ENCODE measurements around the gene LCP1. TPM values are rescaled to one million over a fixed set of nuclear protein-coding genes. Genes with fewer than 3 reads are reported as not detected.

LCP1 gene
- total and polyA plus RNA-seq, 2 of the 13 experiments (the other 11 are each of a cell fraction or from before 2014, with no cell fraction given), result 1.6 TPM

DNA sequence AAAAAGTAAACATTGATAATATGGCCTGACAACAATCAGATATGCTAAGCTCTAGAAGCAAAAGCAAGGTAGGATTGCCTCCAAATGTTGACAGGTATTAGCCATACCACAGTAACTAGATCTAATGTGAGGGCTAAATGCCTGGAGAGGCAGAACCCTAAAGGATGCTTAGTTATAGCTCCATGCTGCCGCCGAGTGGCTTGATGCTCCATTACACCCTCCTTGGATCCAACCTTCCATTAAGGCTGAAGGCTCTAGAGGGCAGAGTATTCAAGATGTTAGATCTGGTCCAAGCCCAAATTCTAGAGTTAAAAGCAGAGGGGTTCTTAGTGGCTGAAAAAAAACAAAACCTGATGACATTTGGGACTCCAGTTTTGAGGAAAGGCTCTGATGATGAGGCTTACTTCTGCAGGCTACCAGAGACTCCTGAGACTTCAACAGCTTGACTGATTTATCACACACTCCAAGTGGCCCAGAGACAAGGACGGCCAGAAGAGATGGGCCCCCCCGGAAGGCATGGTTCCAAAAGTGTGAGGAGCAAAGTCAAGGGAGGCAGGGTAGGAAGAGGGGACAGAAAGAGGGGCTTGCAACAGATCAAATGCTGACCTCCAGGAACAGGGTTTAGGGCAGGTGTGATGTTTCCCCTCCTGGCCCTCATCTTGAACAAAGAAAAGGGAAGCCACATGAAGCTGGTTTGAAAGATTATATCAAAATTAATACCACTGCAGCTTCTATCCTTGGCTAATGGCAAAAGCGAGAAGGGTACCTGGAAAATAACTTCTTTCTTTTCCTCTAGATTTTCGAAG, 55.2 kb downstream of the LCP1 start:
- peak; percentile 97 for FAIRE-seq
- DNase-seq (ENCODE audit: low spot score), result peak; percentile 75
- Histone ChIP-seq H3K4me1 (ENCODE audit: insufficient read depth, low read length) (peaks cover 48% of the 10 kb centered on the region), H3K4me2 (ENCODE audit: low read depth, low read length) (no peak overlapping the region), H4K20me1 (ENCODE audit: insufficient read depth, low read length) (no peaks in the 10 kb centered on the region), H2AFZ (ENCODE audit: low read length) (no peak overlapping the region), H3K36me3 (replicated peaks in 1 of 2; ENCODE audit: control insufficient read depth in 1 of 2, insufficient read depth in 2 of 2, low read length in 2 of 2) (no peaks in the 10 kb centered on the region), H3K4me3 (replicated peaks in 1 of 3; ENCODE audit: insufficient read depth in 1 of 3, low read depth in 2 of 3, low read length in 3 of 3) (no peak overlapping the region), H3K9me3 (ENCODE audit: low read length) (no peaks in the 10 kb centered on the region), H3K27ac (ENCODE audit: extremely low read length, insufficient read depth, low read length) (no peak overlapping the region), H3K9ac (ENCODE audit: insufficient read depth, low read depth, low read length) (no peak overlapping the region), H3K27me3 (ENCODE audit: control insufficient read depth in 1 of 2, insufficient read depth in 2 of 2, low read length in 2 of 2) (no peaks in the 10 kb centered on the region), H3K79me2 (ENCODE audit: insufficient read depth, low read length) (no peaks in the 10 kb centered on the region)
- CTCF ChIA-PET (ENCODE audit: low intra/inter-chr PET ratio, low total read pairs), result interaction anchor here (0.7 to 2.4 kb wide), 6 partner anchors 17 to 320 kb away, joined by 3 to 30 read pairs (median 4); no protein-coding TSS in a partner anchor
- 64% methylated on average over 6 of the region's 6 CpGs for WGBS (ENCODE audit: low lambda C conversion rate)
- POLR2A ChIA-PET, result interaction anchor here (1.0 kb wide), 1 partner anchor 16 kb away, joined by 7 read pairs; no protein-coding TSS in a partner anchor
- in situ Hi-C loops (cut with HindIII; ENCODE audit: extremely low pct_ligation_motif_present, low pct_unique_long_range_greater_than_20kb), result loop anchor here (5.0 kb wide), 1 partner anchor 54 kb away; no protein-coding TSS in a partner anchor
- BruUV-seq (replicated peaks), result no TSS peak
- peak; percentile 97 for ATAC-seq
- intact Hi-C loops (cut with micrococcal nuclease; ENCODE audit: unreplicated experiment), result loop anchor here (1.0 to 5.0 kb wide), 6 partner anchors 16 to 319 kb away; partner anchors contain the start of gene ZC3H13
- TF ChIP-seq ZC3H13 (CRISPR knock-in tag; IDR thresholded peaks at IDR 0.05) (no peak), IRF1 (CRISPR knock-in tag; IDR thresholded peaks at IDR 0.05; ENCODE audit: low read depth) (no peak), HNRNPK (IDR thresholded peaks at IDR 0.05; ENCODE audit: low read depth, low read length, poor library complexity, severe bottlenecking) (no peak), XRCC5 (optimal IDR thresholded peaks at IDR 0.05; ENCODE audit: low read length) (peak; percentile 38), ARHGAP35 (CRISPR knock-in tag; IDR thresholded peaks at IDR 0.05; ENCODE audit: borderline replicate concordance) (no peak), PHB2 (IDR thresholded peaks at IDR 0.05; ENCODE audit: partially characterized antibody) (no peak), HOXA7 (CRISPR knock-in tag; IDR thresholded peaks at IDR 0.05) (no peak), KDM2A (CRISPR knock-in tag; IDR thresholded peaks at IDR 0.05; ENCODE audit: borderline replicate concordance, low read depth) (no peak), POGZ (CRISPR knock-in tag; IDR thresholded peaks at IDR 0.05) (no peak), GLI4 (CRISPR knock-in tag; IDR thresholded peaks at IDR 0.05; ENCODE audit: borderline replicate concordance) (no peak), RAD51 (IDR thresholded peaks at IDR 0.05; ENCODE audit: borderline replicate concordance) (no peak), MXI1 (IDR thresholded peaks at IDR 0.05; ENCODE audit: borderline replicate concordance, low read depth, low read length) (0 out of 3 replicates have a peak, but pooled peaks have one; percentile 22), BRCA1 (CRISPR knock-in tag; IDR thresholded peaks at IDR 0.05) (no peak), NR2F1 (CRISPR knock-in tag; IDR thresholded peaks at IDR 0.05) (no peak), SP5 (CRISPR knock-in tag; IDR thresholded peaks at IDR 0.05; ENCODE audit: borderline replicate concordance, low read depth) (no peak), ZSCAN12 (CRISPR knock-in tag; IDR thresholded peaks at IDR 0.05) (no peak), IKZF1 (IDR thresholded peaks at IDR 0.05) (no peak), MXD3 (CRISPR knock-in tag; IDR thresholded peaks at IDR 0.05) (no peak), RNF2 (conservative IDR thresholded peaks at IDR 0.05; ENCODE audit: low read depth) (no peak), TP53 (CRISPR knock-in tag; conservative IDR thresholded peaks at IDR 0.05) (0 out of 2 replicates have a peak, but pooled peaks have one; percentile 41), ZNF619 (CRISPR knock-in tag; IDR thresholded peaks at IDR 0.05) (no peak), ZMYM4 (CRISPR knock-in tag; IDR thresholded peaks at IDR 0.05) (peak; percentile 52)
- TF ChIP-seq, protein P1, sequence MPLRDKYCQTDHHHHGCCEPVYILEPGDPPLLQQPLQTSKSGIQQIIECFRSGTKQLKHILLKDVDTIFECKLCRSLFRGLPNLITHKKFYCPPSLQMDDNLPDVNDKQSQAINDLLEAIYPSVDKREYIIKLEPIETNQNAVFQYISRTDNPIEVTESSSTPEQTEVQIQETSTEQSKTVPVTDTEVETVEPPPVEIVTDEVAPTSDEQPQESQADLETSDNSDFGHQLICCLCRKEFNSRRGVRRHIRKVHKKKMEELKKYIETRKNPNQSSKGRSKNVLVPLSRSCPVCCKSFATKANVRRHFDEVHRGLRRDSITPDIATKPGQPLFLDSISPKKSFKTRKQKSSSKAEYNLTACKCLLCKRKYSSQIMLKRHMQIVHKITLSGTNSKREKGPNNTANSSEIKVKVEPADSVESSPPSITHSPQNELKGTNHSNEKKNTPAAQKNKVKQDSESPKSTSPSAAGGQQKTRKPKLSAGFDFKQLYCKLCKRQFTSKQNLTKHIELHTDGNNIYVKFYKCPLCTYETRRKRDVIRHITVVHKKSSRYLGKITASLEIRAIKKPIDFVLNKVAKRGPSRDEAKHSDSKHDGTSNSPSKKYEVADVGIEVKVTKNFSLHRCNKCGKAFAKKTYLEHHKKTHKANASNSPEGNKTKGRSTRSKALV (CRISPR knock-in tag; IDR thresholded peaks at IDR 0.05), result no peak
